Measurements from ENCODE around the gene MDP1.

- TF ChIP-seq POLR2AphosphoS5 (IDR thresholded peaks at IDR 0.05; ENCODE audit: low read depth, low read length) (no peak), POLR2A (IDR thresholded peaks at IDR 0.05; ENCODE audit: low read depth, low read length) (no peak)
Measured at GRCh38 chr14:24241829-24242443, 26.1 kb upstream of the MDP1 start.
